ENCODE measurements around the gene DNAH1.

- TF ChIP-seq CTCF (IDR thresholded peaks at IDR 0.05): no peak
- TF ChIP-seq EP300 (IDR thresholded peaks at IDR 0.05): no peak
- no peak for TF ChIP-seq POLR2A (IDR thresholded peaks at IDR 0.05)
- no peak for TF ChIP-seq POLR2AphosphoS5 (IDR thresholded peaks at IDR 0.05)
These were observed 1.1 kb upstream of the DNAH1 start for GRCh38 chr3:52315006-52315405.
